Measurements from ENCODE around the gene TAF4.

Gene TAF4

GRCh38 chr20:62021793-62022385 lies 43.8 kb downstream of the TAF4 start:
- no peak for DNase-seq (ENCODE audit: low spot score)

- DNase-seq (ENCODE audit: low spot score), result no peak
These were observed 44.6 kb downstream of the TAF4 start for GRCh38 chr20:62020935-62021701.

- no peak for DNase-seq (ENCODE audit: low spot score)
These were observed 45.7 kb downstream of the TAF4 start for GRCh38 chr20:62019881-62020492.

GRCh38 chr20:62019144-62019805 lies 46.4 kb downstream of the TAF4 start:
- DNase-seq (ENCODE audit: low spot score), result no peak

GRCh38 chr20:62018437-62019143 lies 47.1 kb downstream of the TAF4 start:
- DNase-seq (ENCODE audit: low spot score), result no peak

GRCh38 chr20:62015540-62016288 lies 50.0 kb downstream of the TAF4 start:
- no peak for DNase-seq (ENCODE audit: low spot score)

GRCh38 chr20:62014889-62015537 lies 50.7 kb downstream of the TAF4 start:
- DNase-seq (ENCODE audit: low spot score), result no peak

GRCh38 chr20:62014488-62014775 lies 51.2 kb downstream of the TAF4 start:
- no peak for DNase-seq (ENCODE audit: low spot score)

GRCh38 chr20:62012631-62013030 lies 53.0 kb downstream of the TAF4 start:
- DNase-seq (ENCODE audit: low spot score), result no peak

- DNase-seq (ENCODE audit: low spot score), result no peak
These were observed 53.6 kb downstream of the TAF4 start for GRCh38 chr20:62011938-62012534.

- DNase-seq (ENCODE audit: low spot score), result no peak
These were observed 54.3 kb downstream of the TAF4 start for GRCh38 chr20:62011403-62011790.

- DNase-seq (ENCODE audit: low spot score), result peak; percentile 72
These were observed 54.9 kb downstream of the TAF4 start for GRCh38 chr20:62010551-62011402.

GRCh38 chr20:62009869-62010445 lies 55.7 kb downstream of the TAF4 start:
- no peak for DNase-seq (ENCODE audit: low spot score)

GRCh38 chr20:62009322-62009721 lies 56.4 kb downstream of the TAF4 start:
- DNase-seq (ENCODE audit: low spot score), result no peak

GRCh38 chr20:62008643-62009183 lies 57.0 kb downstream of the TAF4 start:
- no peak for DNase-seq (ENCODE audit: low spot score)

- no peak for DNase-seq (ENCODE audit: low spot score)
These were observed 58.5 kb downstream of the TAF4 start for GRCh38 chr20:62007127-62007647.

GRCh38 chr20:62006482-62006881 lies 59.2 kb downstream of the TAF4 start:
- DNase-seq (ENCODE audit: low spot score), result no peak

GRCh38 chr20:62004614-62005013 lies 61.1 kb downstream of the TAF4 start:
- no peak for DNase-seq (ENCODE audit: low spot score)
